Skeletal muscle tissue (tissue), 4 donors: ENCODE measurements around the gene FOXA1. TPM values are rescaled to one million over a fixed set of nuclear protein-coding genes. Genes with fewer than 3 reads are reported as not detected.

Experiments used
- H3K27ac ChIP-seq: one replicate; pipeline ENCODE4 v1.7.0; 2013; ENCODE audit warnings: mild to moderate bottlenecking, low read depth, low read length, inconsistent platforms
- H3K27me3 ChIP-seq, 3 donors: one replicate each; pipeline ENCODE4 v1.7.0; 2013; ENCODE audit warnings: low read length in 3 of 3; ENCODE audit not compliant: control insufficient read depth in 3 of 3, insufficient read depth in 3 of 3
- H3K36me3 ChIP-seq, 3 donors: one replicate each; pipeline ENCODE4 v1.7.0; 2013; ENCODE audit warnings: low read length in 3 of 3; ENCODE audit not compliant: control insufficient read depth in 3 of 3, insufficient read depth in 3 of 3
- H3K4me1 ChIP-seq, 3 donors: one replicate each; pipeline ENCODE4 v1.7.0; 2013; ENCODE audit warnings: low read length in 3 of 3, mild to moderate bottlenecking in 3 of 3; ENCODE audit not compliant: control insufficient read depth in 3 of 3, insufficient read depth in 3 of 3
- H3K4me3 ChIP-seq, 3 donors: one replicate each; pipeline ENCODE4 v1.7.0; 2013; ENCODE audit warnings: low read length in 3 of 3
- H3K9ac ChIP-seq, 3 donors: one replicate each; pipeline ENCODE4 v1.7.0; 2013; ENCODE audit warnings: low read length in 3 of 3, mild to moderate bottlenecking in 3 of 3, moderate library complexity in 2 of 3, low read depth in 1 of 3
- H3K9me3 ChIP-seq, 3 donors: one replicate each; pipeline ENCODE4 v1.7.0; 2013; ENCODE audit warnings: low read length in 3 of 3; ENCODE audit not compliant: control insufficient read depth in 3 of 3
- total RNA-seq: library from RNA; depleted of rRNA; stranded (reverse); fragments of >200 nt; gene quantifications from one replicate; pipeline ENCODE4 v1.2.3, GENCODE V29; 2014
- donor health status: Osteomylitis.

FOXA1 gene
- total RNA-seq, 1 donor from 2014 or later, result not detected

GRCh38 chr14:37584211-37585100 is 10.6 kb downstream of the FOXA1 start:
- peaks cover 0 to 11% (median 7%) of the 10 kb centered on the region in 3 donors for H3K4me1 ChIP-seq
- H3K36me3 ChIP-seq, result no peaks in the 10 kb centered on the region
- H3K4me3 ChIP-seq, result no peak overlapping the region
- no peak overlapping the region for H3K27ac ChIP-seq
- peaks cover 58 to 69% (median 60%) of the 10 kb centered on the region in 3 donors for H3K27me3 ChIP-seq
- H3K9ac ChIP-seq, result no peak overlapping the region
- H3K9me3 ChIP-seq, result no peaks in the 10 kb centered on the region

- Histone ChIP-seq H3K4me3 (no peak overlapping the region), H3K9me3 (no peaks in the 10 kb centered on the region), H3K9ac (no peak overlapping the region), H3K4me1 (peaks cover 0 to 11% (median 7%) of the 10 kb centered on the region in 3 donors), H3K27ac (no peak overlapping the region), H3K27me3 (peaks cover 51 to 61% (median 57%) of the 10 kb centered on the region in 3 donors), H3K36me3 (no peaks in the 10 kb centered on the region)
Observed at GRCh38 chr14:37583358-37584210, 11.5 kb downstream of the FOXA1 start.

- no peak overlapping the region for H3K9ac ChIP-seq
- H3K27ac ChIP-seq, result no peak overlapping the region
- H3K4me3 ChIP-seq, result no peak overlapping the region
- H3K36me3 ChIP-seq, result no peaks in the 10 kb centered on the region
- no peaks in the 10 kb centered on the region for H3K9me3 ChIP-seq
- peaks cover 0 to 5% (median 1%) of the 10 kb centered on the region in 3 donors for H3K4me1 ChIP-seq
- H3K27me3 ChIP-seq, result peaks cover 36 to 41% (median 39%) of the 10 kb centered on the region in 3 donors
Observed at GRCh38 chr14:37580146-37580545, 14.9 kb downstream of the FOXA1 start.

- Histone ChIP-seq H3K4me1 (no peaks in the 10 kb centered on the region), H3K9ac (no peak overlapping the region), H3K4me3 (no peak overlapping the region), H3K36me3 (no peaks in the 10 kb centered on the region), H3K27me3 (peaks cover 29 to 33% (median 32%) of the 10 kb centered on the region in 3 donors), H3K9me3 (no peaks in the 10 kb centered on the region), H3K27ac (no peak overlapping the region)
Observed at GRCh38 chr14:37579274-37579673, 15.8 kb downstream of the FOXA1 start.

- H3K4me1 ChIP-seq, result no peaks in the 10 kb centered on the region
- peaks cover 9 to 15% (median 9%) of the 10 kb centered on the region in 3 donors for H3K27me3 ChIP-seq
- H3K27ac ChIP-seq, result no peak overlapping the region
- no peak overlapping the region for H3K9ac ChIP-seq
- H3K9me3 ChIP-seq, result no peaks in the 10 kb centered on the region
- H3K36me3 ChIP-seq, result no peaks in the 10 kb centered on the region
- H3K4me3 ChIP-seq, result no peak overlapping the region
Observed at GRCh38 chr14:37573356-37573755, 21.7 kb downstream of the FOXA1 start.

- Histone ChIP-seq H3K4me3 (no peak overlapping the region), H3K27me3 (peaks cover 5 to 9% (median 7%) of the 10 kb centered on the region in 3 donors), H3K9me3 (no peaks in the 10 kb centered on the region), H3K36me3 (no peaks in the 10 kb centered on the region), H3K4me1 (no peaks in the 10 kb centered on the region), H3K9ac (no peak overlapping the region), H3K27ac (no peak overlapping the region)
Observed at GRCh38 chr14:37571391-37571790, 23.7 kb downstream of the FOXA1 start.

GRCh38 chr14:37569729-37570128 is 25.3 kb downstream of the FOXA1 start:
- Histone ChIP-seq H3K9me3 (no peaks in the 10 kb centered on the region), H3K4me3 (no peak overlapping the region), H3K9ac (no peak overlapping the region)

GRCh38 chr14:37566811-37567371 is 28.2 kb downstream of the FOXA1 start:
- H3K9me3 ChIP-seq, result no peaks in the 10 kb centered on the region
- H3K27me3 ChIP-seq, result no peaks in the 10 kb centered on the region
- H3K27ac ChIP-seq, result no peak overlapping the region
- H3K4me3 ChIP-seq, result no peak overlapping the region
- H3K4me1 ChIP-seq, result no peaks in the 10 kb centered on the region
- H3K9ac ChIP-seq, result no peak overlapping the region
- no peaks in the 10 kb centered on the region for H3K36me3 ChIP-seq

More at GRCh38 chr14:37569729-37570128, 25.3 kb downstream of the FOXA1 start:
- no peaks in the 10 kb centered on the region for H3K36me3 ChIP-seq
- H3K4me1 ChIP-seq, result no peaks in the 10 kb centered on the region
- H3K27me3 ChIP-seq, result no peaks in the 10 kb centered on the region
- H3K27ac ChIP-seq, result no peak overlapping the region

GRCh38 chr14:37565550-37565949 is 29.5 kb downstream of the FOXA1 start:
- Histone ChIP-seq H3K9me3 (no peaks in the 10 kb centered on the region), H3K9ac (no peak overlapping the region), H3K27me3 (no peaks in the 10 kb centered on the region), H3K4me3 (no peak overlapping the region), H3K27ac (no peak overlapping the region), H3K4me1 (no peaks in the 10 kb centered on the region), H3K36me3 (no peaks in the 10 kb centered on the region)
